ENCODE results near the gene MAP3K2. TPM values are rescaled to one million over a fixed set of nuclear protein-coding genes. Genes with fewer than 3 reads are reported as not detected.

Gene MAP3K2
- total and polyA plus RNA-seq, 2 of the 8 experiments (the other 6 are each of a cell fraction or from before 2014, with no cell fraction given) = 2.0 to 23.2 TPM

DNA sequence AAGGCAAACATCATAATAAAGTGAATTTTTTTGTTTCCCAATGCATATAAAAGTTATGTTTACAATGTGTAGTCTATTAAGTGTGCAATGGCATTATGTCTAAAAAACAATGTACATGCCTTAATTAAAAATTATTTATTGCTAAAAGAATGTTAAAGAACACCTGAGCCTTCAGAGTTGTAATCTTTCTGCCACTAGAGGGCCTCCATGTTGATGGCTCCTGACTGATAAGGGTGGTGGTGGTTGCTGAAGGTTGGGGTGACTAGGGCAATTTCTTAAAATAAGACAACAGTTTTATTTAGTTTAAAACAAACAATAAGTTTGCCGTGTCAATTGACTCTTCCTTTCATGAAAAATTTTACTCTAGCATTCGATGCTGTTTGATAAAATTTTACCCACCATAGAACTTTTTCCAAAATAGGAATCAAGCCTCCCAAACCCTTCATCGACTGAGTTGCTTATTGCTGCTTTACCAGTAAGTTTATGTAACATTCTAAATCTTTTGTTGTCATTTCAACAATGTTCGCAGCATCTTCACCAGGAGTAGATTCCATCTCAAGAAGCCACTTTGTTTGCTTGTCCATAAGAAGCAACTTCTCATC is 32.3 kb downstream of the MAP3K2 start:
- no peak overlapping the region for H3K56ac ChIP-seq (replicated peaks; ENCODE audit: insufficient read length, low read depth, low read length)
- no peak for TF ChIP-seq KDM4A (IDR thresholded peaks at IDR 0.05; ENCODE audit: low read depth, low read length, severe bottlenecking)
- TF ChIP-seq, protein P1, sequence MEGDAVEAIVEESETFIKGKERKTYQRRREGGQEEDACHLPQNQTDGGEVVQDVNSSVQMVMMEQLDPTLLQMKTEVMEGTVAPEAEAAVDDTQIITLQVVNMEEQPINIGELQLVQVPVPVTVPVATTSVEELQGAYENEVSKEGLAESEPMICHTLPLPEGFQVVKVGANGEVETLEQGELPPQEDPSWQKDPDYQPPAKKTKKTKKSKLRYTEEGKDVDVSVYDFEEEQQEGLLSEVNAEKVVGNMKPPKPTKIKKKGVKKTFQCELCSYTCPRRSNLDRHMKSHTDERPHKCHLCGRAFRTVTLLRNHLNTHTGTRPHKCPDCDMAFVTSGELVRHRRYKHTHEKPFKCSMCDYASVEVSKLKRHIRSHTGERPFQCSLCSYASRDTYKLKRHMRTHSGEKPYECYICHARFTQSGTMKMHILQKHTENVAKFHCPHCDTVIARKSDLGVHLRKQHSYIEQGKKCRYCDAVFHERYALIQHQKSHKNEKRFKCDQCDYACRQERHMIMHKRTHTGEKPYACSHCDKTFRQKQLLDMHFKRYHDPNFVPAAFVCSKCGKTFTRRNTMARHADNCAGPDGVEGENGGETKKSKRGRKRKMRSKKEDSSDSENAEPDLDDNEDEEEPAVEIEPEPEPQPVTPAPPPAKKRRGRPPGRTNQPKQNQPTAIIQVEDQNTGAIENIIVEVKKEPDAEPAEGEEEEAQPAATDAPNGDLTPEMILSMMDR (IDR thresholded peaks at IDR 0.05; ENCODE audit: control extremely low read depth in 1 of 3, insufficient read depth in 1 of 3, low read depth in 1 of 3, low read length in 3 of 3) = peak; percentile 43 to 66 (median 50)
- no peak for TF ChIP-seq CEBPB (IDR thresholded peaks at IDR 0.05; ENCODE audit: low read depth, low read length)
- TF ChIP-seq NANOG (IDR thresholded peaks at IDR 0.05; ENCODE audit: insufficient read depth, low read depth, low read length, poor library complexity, severe bottlenecking) = peak; percentile 17
- no peak for TF ChIP-seq ZNF274 (IDR thresholded peaks at IDR 0.05; ENCODE audit: borderline replicate concordance, extremely low read depth, low read length)
- no peak for TF ChIP-seq TBP (IDR thresholded peaks at IDR 0.05; ENCODE audit: low read depth, low read length)
- peak; percentile 53 to 60 for TF ChIP-seq RAD21 (IDR thresholded peaks at IDR 0.05 in 1 of 2, conservative IDR thresholded peaks at IDR 0.05 in 1 of 2; ENCODE audit: low read depth in 2 of 2, low read length in 2 of 2)
- no peak overlapping the region for H3K9ac ChIP-seq (replicated peaks in 1 of 4; ENCODE audit: extremely low read depth in 1 of 4, low read depth in 3 of 4, low read length in 3 of 4)
- DNase-seq (ENCODE audit: low read depth in 1 of 2, low spot score in 2 of 2) (no peak), FAIRE-seq (no peak)
- H3K4me1 ChIP-seq (replicated peaks in 1 of 4; ENCODE audit: control insufficient read depth in 3 of 4, insufficient read depth in 4 of 4, low read length in 3 of 4) = peaks cover 0 to 8% (median 0%) of the 10 kb centered on the region in 4 experiments; a peak in 2 of 7 replicates
- H3K23me2 ChIP-seq (ENCODE audit: low read depth, low read length) = no peaks in the 10 kb centered on the region; the same call in 1 of the 2 replicates
- no peaks in the 10 kb centered on the region for H3K27me3 ChIP-seq (replicated peaks in 1 of 4; ENCODE audit: control insufficient read depth in 3 of 4, extremely low read depth in 1 of 4, insufficient read depth in 3 of 4, low read length in 3 of 4)
- no peaks in the 10 kb centered on the region; a peak in 1 of 8 replicates for H3K36me3 ChIP-seq (ENCODE audit: control insufficient read depth in 2 of 4, insufficient read depth in 4 of 4, low read length in 3 of 4)
- H2BK15ac ChIP-seq (ENCODE audit: low read length) = no peak overlapping the region
- no peak overlapping the region for H2AFZ ChIP-seq (ENCODE audit: low read length)
- H3K27ac ChIP-seq (ENCODE audit: low read depth, low read length) = no peak overlapping the region
- H3K18ac ChIP-seq (ENCODE audit: extremely low read depth, low read length) = no peak overlapping the region
- no peak overlapping the region for H2AK5ac ChIP-seq (ENCODE audit: low read depth, low read length)
- H3K9me3 ChIP-seq (ENCODE audit: insufficient read depth in 2 of 2, low read depth in 1 of 2, low read length in 1 of 2) = peaks cover 0 to 8% of the 10 kb centered on the region in 2 experiments; a peak in 1 of 4 replicates
- H3K4me3 ChIP-seq (ENCODE audit: extremely low read depth in 1 of 4, insufficient read depth in 2 of 4, low read depth in 3 of 4, low read length in 4 of 4) = no peak overlapping the region
- WGBS, 2 experiments (ENCODE audit: extremely low coverage in 1 of 2, insufficient coverage in 1 of 2, insufficient read length in 1 of 2, insufficient replicate concordance in 2 of 2, low coverage in 1 of 2, low lambda C conversion rate in 2 of 2, missing lambda C conversion rate in 1 of 2) = 71% methylated on average over 4 of the region's 4 CpGs; no CpG with 5 or more reads in 1 of the 2 experiments
- H4K20me1 ChIP-seq (replicated peaks in 1 of 2; ENCODE audit: control insufficient read depth in 1 of 2, insufficient read depth in 2 of 2, low read length in 2 of 2) = no peaks in the 10 kb centered on the region
- H3K79me1 ChIP-seq (ENCODE audit: low read depth, low read length) = no peaks in the 10 kb centered on the region
- no peak overlapping the region for H4K8ac ChIP-seq (ENCODE audit: extremely low read depth, insufficient read depth, low read length)
- H2BK5ac ChIP-seq (ENCODE audit: low read depth, low read length) = no peak overlapping the region
- H3K23ac ChIP-seq (ENCODE audit: insufficient read length) = no peak overlapping the region
- ChIA-PET CTCF (ENCODE audit: partially characterized antibody) (interaction anchor here (0.6 to 2.1 kb wide), 7 partner anchors 10 to 92 kb away, joined by 3 to 13 read pairs (median 4); no protein-coding TSS in a partner anchor), POLR2A (ENCODE audit: partially characterized antibody) (no interaction called here)
- H2BK12ac ChIP-seq (ENCODE audit: low read depth, low read length) = no peak overlapping the region
- H2BK20ac ChIP-seq (ENCODE audit: low read length) = no peak overlapping the region
- peaks cover 0 to 52% of the 10 kb centered on the region in 2 experiments; a peak in 3 of 4 replicates for H3K79me2 ChIP-seq (ENCODE audit: control insufficient read depth in 1 of 2, insufficient read depth in 2 of 2, low read length in 2 of 2)
- no peak overlapping the region for H4K5ac ChIP-seq (ENCODE audit: insufficient read length, low read depth, low read length)
- H4K91ac ChIP-seq (replicated peaks; ENCODE audit: insufficient read length, low read length) = no peak overlapping the region
- no peak overlapping the region for H2BK120ac ChIP-seq (replicated peaks; ENCODE audit: low read depth, low read length)
- H3K4ac ChIP-seq (replicated peaks; ENCODE audit: insufficient read length, low read depth, low read length) = no peak overlapping the region
- H3K14ac ChIP-seq (ENCODE audit: insufficient read length) = no peak overlapping the region
- no peak overlapping the region for H3K4me2 ChIP-seq (ENCODE audit: insufficient read depth in 1 of 2, low read depth in 2 of 2, low read length in 2 of 2)
